Glutamatergic neuron (in vitro differentiated cells): ENCODE data around the gene SMARCAL1. TPM values are rescaled to one million over a fixed set of nuclear protein-coding genes. Genes with fewer than 3 reads are reported as not detected.

ENCODE experiments used
- DNase-seq: peaks from one replicate; pipeline ENCODE4 v3.0.0; 2022
- H3K27ac Mint-ChIP-seq: one replicate; pipeline ENCODE4 v1.8.0; 2020; ENCODE audit warnings: mild to moderate bottlenecking, mixed read lengths, inconsistent platforms; ENCODE audit not compliant: unreplicated experiment
- H3K27me3 Mint-ChIP-seq: one replicate; pipeline ENCODE4 v1.8.0; 2020; ENCODE audit warnings: mild to moderate bottlenecking, moderate library complexity, mixed read lengths, inconsistent platforms; ENCODE audit not compliant: unreplicated experiment
- H3K36me3 Mint-ChIP-seq: one replicate; pipeline ENCODE4 v1.8.0; 2020; ENCODE audit warnings: mild to moderate bottlenecking, mixed read lengths, inconsistent platforms; ENCODE audit not compliant: unreplicated experiment
- H3K4me1 Mint-ChIP-seq: one replicate; pipeline ENCODE4 v1.8.0; 2020; ENCODE audit warnings: mild to moderate bottlenecking, low read depth, mixed read lengths, inconsistent platforms; ENCODE audit not compliant: unreplicated experiment
- H3K4me3 Mint-ChIP-seq: one replicate; pipeline ENCODE4 v1.8.0; 2020; ENCODE audit warnings: mild to moderate bottlenecking, mixed read lengths, inconsistent platforms; ENCODE audit not compliant: unreplicated experiment
- H3K9me3 Mint-ChIP-seq: one replicate; pipeline ENCODE4 v1.8.0; 2020; ENCODE audit warnings: mild to moderate bottlenecking, moderate library complexity, mixed read lengths, inconsistent platforms; ENCODE audit not compliant: unreplicated experiment
- total RNA-seq: library from RNA; stranded (reverse); fragmentation: NEBNext Ultra II Directional; extraction: Animal tissue kit (Norgen Biotek cat#: 25700); gene quantifications from one replicate; pipeline ENCODE4 v1.2.1, GENCODE V29; 2021; ENCODE audit not compliant: unreplicated experiment
- TF ChIP-seq, protein P1 (sequence below): fragments of 200-600 bp; sonication (generic); IDR thresholded peaks from one replicate; pipeline ENCODE4 v1.5.0; 2021; ENCODE audit not compliant: partially characterized antibody, unreplicated experiment

The SMARCAL1 gene
- total RNA-seq, 1 donor from 2014 or later, result 36.6 TPM

DNA sequence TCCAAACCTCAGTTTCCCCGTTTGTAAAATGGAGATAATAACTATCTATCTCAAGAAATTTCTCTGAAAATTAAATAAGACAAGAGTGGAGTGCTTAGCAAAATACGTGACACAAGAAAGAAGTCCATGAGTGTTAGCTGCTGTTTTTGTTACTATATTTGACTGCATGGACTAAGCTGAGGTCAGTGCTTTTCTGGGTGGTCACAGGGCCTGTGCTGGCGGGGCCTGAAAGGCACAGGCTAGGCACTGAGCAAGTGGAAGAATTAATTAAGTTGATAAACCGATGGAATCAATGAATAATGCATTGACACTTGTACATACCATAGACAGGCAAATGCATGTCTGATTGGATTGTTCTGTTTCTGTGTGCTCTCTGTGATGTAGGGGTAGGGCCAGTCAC lies 113.7 kb downstream of the SMARCAL1 start:
- H3K27ac Mint-ChIP-seq, result no peak overlapping the region
- TF ChIP-seq, protein P1, sequence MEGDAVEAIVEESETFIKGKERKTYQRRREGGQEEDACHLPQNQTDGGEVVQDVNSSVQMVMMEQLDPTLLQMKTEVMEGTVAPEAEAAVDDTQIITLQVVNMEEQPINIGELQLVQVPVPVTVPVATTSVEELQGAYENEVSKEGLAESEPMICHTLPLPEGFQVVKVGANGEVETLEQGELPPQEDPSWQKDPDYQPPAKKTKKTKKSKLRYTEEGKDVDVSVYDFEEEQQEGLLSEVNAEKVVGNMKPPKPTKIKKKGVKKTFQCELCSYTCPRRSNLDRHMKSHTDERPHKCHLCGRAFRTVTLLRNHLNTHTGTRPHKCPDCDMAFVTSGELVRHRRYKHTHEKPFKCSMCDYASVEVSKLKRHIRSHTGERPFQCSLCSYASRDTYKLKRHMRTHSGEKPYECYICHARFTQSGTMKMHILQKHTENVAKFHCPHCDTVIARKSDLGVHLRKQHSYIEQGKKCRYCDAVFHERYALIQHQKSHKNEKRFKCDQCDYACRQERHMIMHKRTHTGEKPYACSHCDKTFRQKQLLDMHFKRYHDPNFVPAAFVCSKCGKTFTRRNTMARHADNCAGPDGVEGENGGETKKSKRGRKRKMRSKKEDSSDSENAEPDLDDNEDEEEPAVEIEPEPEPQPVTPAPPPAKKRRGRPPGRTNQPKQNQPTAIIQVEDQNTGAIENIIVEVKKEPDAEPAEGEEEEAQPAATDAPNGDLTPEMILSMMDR, result no peak
- DNase-seq, result no peak
- no peak overlapping the region for H3K4me3 Mint-ChIP-seq
- peaks cover 2% of the 10 kb centered on the region for H3K27me3 Mint-ChIP-seq
- peaks cover 5% of the 10 kb centered on the region for H3K36me3 Mint-ChIP-seq
- no peaks in the 10 kb centered on the region for H3K9me3 Mint-ChIP-seq
- peaks cover 5% of the 10 kb centered on the region for H3K4me1 Mint-ChIP-seq

DNA sequence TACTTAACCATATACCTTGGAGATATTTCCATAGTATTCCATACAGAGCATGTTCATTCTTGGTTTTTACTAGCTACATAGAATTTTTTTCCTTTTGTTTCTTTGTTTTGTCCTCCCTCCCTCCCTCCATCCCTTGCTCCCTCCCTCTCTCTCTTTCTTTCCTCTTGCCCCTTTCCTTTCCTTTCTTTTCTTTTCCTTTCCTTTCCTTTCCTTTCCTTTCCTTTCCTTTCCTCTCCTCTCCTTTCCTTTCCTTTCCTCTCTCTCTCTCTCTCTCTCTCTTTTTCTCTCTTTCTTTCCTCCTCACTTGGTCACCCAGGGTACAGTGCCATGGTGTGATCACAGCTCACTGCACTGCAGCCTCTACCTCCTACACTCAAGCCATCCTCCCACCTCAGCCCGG lies 114.7 kb downstream of the SMARCAL1 start:
- H3K4me1 Mint-ChIP-seq, result peaks cover 5% of the 10 kb centered on the region
- no peak for DNase-seq
- TF ChIP-seq, protein P1, result no peak
- H3K9me3 Mint-ChIP-seq, result no peaks in the 10 kb centered on the region
- no peak overlapping the region for H3K27ac Mint-ChIP-seq
- peaks cover 5% of the 10 kb centered on the region for H3K36me3 Mint-ChIP-seq
- H3K4me3 Mint-ChIP-seq, result no peak overlapping the region
- peaks cover 2% of the 10 kb centered on the region for H3K27me3 Mint-ChIP-seq

DNA sequence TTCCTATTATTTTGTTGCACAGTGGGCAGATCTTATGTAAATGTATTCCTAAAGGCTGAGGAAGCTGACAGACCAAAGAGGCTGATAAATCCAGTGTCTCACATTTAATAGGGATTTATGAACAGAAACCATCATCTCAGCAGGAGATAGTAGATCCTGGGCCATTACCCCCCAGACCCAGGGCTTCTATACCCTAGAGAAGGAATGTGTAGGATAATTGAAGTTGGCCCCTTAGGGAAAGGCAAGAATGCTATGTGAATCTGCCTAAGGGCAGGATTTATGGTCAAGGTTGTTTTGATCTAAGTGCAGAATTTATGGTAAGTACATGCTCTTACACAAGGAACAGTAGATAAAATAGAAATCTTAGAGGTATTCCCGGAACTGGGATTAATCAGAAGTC lies 115.3 kb downstream of the SMARCAL1 start:
- H3K4me1 Mint-ChIP-seq, result peaks cover 5% of the 10 kb centered on the region
- peaks cover 5% of the 10 kb centered on the region for H3K36me3 Mint-ChIP-seq
- no peak overlapping the region for H3K27ac Mint-ChIP-seq
- peaks cover 2% of the 10 kb centered on the region for H3K27me3 Mint-ChIP-seq
- H3K4me3 Mint-ChIP-seq, result no peak overlapping the region
- no peaks in the 10 kb centered on the region for H3K9me3 Mint-ChIP-seq
- no peak for DNase-seq
- TF ChIP-seq, protein P1, result no peak

DNA sequence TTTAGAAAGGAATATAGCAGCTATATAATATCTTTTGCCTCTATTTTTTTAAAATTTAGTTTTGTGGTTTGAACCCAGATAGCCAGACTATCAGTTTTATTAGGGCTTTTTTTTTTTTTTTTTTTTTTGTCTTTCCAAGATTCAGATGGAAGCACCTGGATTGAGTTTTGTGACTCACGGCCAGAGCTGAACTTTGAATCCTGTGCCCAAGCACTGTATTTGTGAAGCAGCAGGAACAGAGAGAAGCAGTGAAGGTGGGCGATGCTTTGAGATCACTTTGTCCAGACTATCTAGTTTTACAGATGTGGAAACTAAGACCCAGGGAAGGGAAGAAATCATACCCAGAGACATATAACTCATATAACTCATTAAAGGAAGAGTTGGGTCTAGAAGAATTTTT lies 120.3 kb downstream of the SMARCAL1 start:
- Mint-ChIP-seq H3K4me3 (no peak overlapping the region), H3K27ac (no peak overlapping the region), H3K4me1 (peaks cover 21% of the 10 kb centered on the region), H3K9me3 (peaks cover 3% of the 10 kb centered on the region), H3K27me3 (peaks cover 7% of the 10 kb centered on the region), H3K36me3 (no peaks in the 10 kb centered on the region)
- TF ChIP-seq, protein P1, result no peak
- DNase-seq, result no peak

Other genes with a start within 250 kb of the SMARCAL1 start
- gene MARCHF4, start 40.0 kb upstream of the SMARCAL1 start, total RNA-seq, result 26.1 TPM
- gene RPL37A, start 86.4 kb downstream of the SMARCAL1 start, total RNA-seq, result 1,757 TPM
- 208 TPM for gene IGFBP2, start 220.9 kb downstream of the SMARCAL1 start, total RNA-seq